GM13977 (cell line): ENCODE data around the gene ITM2C.

Source experiments
- DNase-seq: peaks from one replicate; pipeline ENCODE4 v3.0.0; 2012; ENCODE audit warnings: low spot score
- in situ Hi-C: fragments of 300-500 bp; cut with MboI; formaldehyde crosslinking; loops from one replicate; pipeline ENCODE4 v1.12.0; 2022; ENCODE audit warnings: low sequenced_read_pairs, low pct_unique_long_range_greater_than_20kb, mixed read lengths, inconsistent platforms; ENCODE audit not compliant: unreplicated experiment
- TF ChIP-seq, protein P1 (sequence below): IDR thresholded peaks from 2 replicates; pipeline ENCODE4 v1.5.1; 2012; ENCODE audit warnings: mild to moderate bottlenecking, control low read depth; ENCODE audit not compliant: insufficient read depth; ENCODE audit errors: extremely low read depth, missing control alignments

ITM2C gene

DNA sequence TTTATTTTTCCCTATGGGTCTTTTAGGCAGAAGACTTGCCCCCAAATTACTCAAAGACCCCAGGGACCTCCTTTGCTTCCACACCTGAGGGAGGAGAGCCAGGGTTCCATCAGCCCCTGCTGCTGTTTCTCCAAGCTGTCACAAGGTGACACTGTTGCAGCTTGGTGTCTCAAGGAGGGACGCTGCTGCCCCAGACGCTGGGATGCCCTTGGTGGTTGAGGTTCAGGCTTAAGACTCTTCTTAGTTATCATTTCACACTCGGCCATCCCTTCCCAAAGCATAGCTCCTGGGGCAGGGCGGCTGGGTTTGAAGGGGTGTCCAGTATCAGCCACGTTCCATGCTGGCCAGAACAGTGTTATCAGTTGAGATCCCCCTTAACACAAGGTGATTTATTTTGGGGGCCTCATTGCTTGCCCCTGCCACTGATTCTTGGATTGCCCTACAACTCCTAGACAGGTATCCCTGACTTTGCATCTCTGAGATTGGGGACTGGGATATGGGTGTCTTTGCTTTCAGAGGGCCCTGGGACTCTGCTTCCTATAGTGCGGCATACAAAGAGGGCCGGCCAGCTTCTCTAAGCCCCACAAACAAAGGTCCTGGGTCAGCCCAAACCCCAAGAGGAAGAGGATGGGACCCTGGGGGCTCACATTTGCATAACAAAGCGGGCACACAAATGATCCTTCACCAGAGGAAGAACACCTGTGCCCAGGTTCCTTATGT is 37.6 kb downstream of the ITM2C start:
- TF ChIP-seq, protein P1, sequence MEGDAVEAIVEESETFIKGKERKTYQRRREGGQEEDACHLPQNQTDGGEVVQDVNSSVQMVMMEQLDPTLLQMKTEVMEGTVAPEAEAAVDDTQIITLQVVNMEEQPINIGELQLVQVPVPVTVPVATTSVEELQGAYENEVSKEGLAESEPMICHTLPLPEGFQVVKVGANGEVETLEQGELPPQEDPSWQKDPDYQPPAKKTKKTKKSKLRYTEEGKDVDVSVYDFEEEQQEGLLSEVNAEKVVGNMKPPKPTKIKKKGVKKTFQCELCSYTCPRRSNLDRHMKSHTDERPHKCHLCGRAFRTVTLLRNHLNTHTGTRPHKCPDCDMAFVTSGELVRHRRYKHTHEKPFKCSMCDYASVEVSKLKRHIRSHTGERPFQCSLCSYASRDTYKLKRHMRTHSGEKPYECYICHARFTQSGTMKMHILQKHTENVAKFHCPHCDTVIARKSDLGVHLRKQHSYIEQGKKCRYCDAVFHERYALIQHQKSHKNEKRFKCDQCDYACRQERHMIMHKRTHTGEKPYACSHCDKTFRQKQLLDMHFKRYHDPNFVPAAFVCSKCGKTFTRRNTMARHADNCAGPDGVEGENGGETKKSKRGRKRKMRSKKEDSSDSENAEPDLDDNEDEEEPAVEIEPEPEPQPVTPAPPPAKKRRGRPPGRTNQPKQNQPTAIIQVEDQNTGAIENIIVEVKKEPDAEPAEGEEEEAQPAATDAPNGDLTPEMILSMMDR = peak; percentile 98
- in situ Hi-C loops = loop anchor here (5.0 to 10.0 kb wide), 2 partner anchors 90 to 152 kb away; partner anchors contain the start of gene PSMD1
- peak; percentile 77 for DNase-seq

DNA sequence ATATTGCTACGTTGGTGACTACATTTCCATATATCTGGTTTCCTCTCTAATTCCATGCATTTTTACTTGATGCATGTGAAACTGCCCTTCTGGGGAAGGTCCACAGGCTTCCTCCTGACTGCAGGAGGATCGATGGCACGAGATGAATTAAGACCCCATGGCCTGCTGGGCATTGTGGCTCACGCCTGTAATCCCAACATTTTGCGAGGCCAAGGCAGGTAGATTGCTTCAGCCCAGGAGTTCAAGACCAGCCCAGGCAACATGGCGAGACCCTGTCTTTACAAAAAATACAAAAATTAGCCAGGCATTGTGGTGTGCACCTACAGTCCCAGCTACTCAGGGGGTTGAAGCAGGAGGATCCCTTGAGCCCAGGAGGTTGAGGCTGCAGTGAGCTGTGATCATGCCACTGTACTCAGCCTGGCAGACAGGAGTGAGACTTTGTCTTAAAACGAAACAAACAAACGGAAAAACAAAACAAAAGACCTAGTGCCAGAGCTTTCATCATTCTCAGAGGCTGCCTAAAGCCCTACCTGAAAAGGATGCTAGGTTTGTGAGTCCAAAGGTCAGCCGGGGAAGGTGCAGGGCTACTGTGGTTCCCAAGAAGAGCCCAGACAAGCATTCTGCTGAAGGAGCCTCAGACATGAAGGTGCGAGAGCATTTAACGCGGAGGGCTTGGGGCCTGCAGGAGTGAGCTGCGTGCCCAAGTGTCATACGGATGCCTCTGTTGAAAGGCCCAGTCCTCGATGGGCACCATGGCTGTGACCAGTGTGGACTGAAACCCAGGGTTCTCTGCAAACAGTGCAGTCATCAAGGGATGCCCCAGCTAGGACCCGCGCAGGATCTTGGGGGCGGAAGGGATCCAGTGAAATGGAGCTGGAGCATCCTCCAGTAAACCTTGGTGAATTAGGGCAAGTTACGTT is 38.7 kb downstream of the ITM2C start:
- no peak for DNase-seq
- in situ Hi-C loops = loop anchor here (5.0 to 10.0 kb wide), 2 partner anchors 89 to 151 kb away; partner anchors contain the start of gene PSMD1
- TF ChIP-seq, protein P1 = no peak

DNA sequence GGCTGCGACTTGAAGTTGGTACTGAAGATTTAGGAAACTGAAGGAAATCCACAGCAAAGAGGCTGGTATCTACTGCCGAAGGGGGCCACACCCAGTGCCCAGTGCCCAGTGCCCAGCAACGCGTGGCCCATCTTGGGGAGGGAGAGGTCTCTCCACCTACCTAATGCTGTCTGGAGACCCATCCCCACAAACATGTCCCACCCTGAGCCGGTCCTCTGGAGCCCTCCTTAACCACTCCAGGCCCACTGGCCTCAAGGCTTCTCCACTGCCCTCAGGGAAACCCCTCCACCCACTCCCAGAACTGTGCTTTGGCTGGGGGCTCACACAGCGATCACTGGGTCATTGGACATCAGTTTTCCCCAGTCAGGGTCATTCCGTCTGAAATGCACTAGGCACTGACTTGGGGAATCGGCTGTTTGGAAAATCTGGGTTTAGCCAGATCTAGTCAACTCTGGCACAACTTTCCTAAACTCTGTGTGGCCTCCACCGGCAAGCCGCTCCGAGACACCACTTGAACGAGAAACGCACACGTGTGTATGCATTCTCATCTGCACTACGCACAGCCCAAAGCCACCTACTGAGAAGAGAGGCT is 40.2 kb downstream of the ITM2C start:
- in situ Hi-C loops = loop anchor here (5.0 to 10.0 kb wide), 2 partner anchors 87 to 150 kb away; partner anchors contain the start of gene PSMD1
- DNase-seq = no peak
- TF ChIP-seq, protein P1 = no peak

DNA sequence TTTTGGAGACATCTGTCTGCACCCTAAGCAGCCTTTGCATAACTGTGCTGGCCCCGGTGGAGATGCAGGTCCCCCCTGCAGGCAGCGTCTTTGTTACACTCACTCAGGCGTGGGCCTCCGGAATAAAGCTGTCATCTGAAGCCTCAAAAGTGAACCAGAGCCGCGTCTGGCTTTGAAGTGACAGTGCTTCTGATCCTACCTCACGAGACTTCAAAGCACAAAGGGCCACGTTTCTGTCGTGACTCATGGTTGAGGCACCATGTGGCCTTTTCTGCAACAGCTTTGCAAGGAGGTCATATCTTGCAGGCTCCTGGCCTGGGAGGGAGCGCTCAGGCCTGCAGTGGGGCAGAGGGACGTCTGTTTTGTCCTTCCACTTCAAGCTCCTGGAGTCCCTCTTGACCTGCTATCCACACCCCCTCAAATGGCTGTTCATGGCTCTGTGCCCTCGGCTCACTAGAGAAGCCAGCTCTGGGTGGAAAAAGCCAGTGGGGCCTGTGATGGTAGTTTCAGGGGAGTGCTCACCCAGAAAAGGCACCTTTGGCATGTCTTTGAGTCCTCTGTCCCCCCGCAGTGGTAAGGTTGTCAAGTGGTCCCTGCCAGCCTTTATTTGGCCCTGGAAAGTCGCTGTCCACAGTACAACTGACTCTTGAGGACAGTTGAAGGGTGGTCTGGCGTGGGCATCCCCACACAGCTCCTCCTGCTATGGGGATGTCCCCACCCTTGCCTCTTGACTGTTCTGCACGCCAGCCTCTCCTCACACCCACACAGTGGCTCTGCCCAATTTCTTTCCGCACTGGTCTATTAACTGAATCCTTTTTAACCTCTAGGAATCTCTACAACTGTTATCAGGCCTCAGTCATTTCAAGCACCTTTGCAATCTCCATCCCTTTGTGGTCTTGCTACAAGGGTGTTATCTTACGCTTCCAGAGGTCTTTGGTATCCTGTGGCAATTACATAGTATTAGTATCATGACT is 41.0 kb downstream of the ITM2C start:
- TF ChIP-seq, protein P1 = no peak
- DNase-seq = no peak
- in situ Hi-C loops = loop anchor here (10.0 kb wide), 1 partner anchor 149 kb away; the partner anchor contains the start of gene PSMD1

DNA sequence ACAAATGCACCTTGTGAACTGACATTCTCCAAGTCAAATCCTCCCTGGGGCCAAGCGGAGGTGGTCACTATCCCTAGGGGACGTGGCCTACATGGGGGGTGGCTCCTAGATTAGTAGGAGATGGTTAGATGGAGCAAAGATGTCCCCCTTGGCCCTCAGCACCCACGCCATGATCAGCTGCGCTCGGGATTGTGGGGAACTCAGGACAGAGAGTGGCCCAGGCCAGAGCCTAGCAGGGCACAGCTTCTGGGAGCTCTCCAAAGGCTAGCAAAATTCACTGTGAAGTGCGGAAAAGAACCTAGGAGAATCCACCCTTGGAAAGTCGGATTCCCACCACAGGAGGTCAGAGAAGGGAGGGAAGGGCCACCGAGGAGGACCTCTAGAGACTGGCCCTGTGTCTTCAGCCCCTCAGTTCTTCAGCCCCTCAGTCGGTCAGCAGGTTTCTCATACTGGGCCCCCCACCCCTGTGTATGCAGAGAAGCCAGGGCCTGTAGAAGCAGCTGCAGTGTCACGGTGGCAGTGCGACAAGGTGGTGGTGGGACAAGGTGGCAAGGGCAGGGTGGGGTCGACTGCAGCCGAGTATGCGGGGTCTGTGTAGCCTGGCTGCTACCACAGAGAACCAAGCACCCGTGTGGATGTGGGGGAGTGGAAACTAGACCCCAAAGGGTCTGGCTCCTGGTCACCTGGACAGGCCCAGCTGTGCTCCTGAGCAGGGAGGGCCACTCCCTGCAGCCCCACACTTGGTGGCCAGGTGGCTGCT is 41.9 kb downstream of the ITM2C start:
- TF ChIP-seq, protein P1 = no peak
- DNase-seq = no peak
- in situ Hi-C loops = loop anchor here (10.0 kb wide), 1 partner anchor 148 kb away; the partner anchor contains the start of gene PSMD1
